SK-N-MC (cell line): ENCODE measurements around the gene HS3ST3B1.

ENCODE experiments used
- EZH2 ChIP-seq: fragments of 200-600 bp; sonication (generic); IDR thresholded peaks from one replicate; pipeline ENCODE4 v1.6.1; 2017; ENCODE audit warnings: antibody characterized with exemption
- POLR2AphosphoS5 ChIP-seq: IDR thresholded peaks from 2 replicates; pipeline ENCODE4 v1.6.1; 2012; ENCODE audit warnings: mild to moderate bottlenecking, low read depth, low read length, borderline replicate concordance

DNA sequence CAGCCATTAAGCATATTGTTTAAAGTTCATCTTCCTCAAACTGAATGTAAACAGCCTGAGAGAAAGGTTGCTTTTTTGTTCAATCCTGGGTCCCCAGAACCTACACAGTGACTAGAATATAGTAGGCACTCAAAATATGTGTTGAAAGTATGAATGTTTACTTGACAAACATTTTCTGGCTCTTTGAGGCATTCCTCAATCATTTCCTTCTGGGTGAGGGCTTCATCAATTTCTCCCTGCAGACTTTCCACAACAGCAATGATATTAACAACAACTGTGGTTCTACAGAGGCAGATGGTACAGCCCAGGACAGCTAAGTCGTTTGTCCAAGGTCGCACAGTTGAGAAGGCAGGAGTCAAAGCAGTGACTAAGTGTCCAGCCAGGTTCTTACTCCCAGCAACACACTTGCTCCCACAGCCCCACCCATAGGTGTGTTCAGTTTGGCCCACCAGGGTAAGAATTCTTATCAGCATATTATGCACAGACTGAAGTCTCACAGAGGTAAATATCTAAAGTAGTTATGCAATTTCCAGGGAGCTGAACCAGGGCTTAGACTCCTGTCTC, 61.1 kb downstream of the HS3ST3B1 start:
- TF ChIP-seq POLR2AphosphoS5 (no peak), EZH2 (no peak)
